Panc1 (cell line): ENCODE data around the gene SLC22A7. TPM values are rescaled to one million over a fixed set of nuclear protein-coding genes. Genes with fewer than 3 reads are reported as not detected.

Experiments used
- ATAC-seq: fragments of 200-7000 bp; cut with Tn5 transposase; 2 replicates; pipeline ENCODE4 v1.9.1; 2020; ENCODE audit warnings: mild to moderate bottlenecking, moderate library complexity
- BruUV-seq: library from RNA; stranded (reverse); fragments of 400-500 nt; replicated peaks from 2 replicates; lab custom pipeline; 2021; lab: Mats Ljungman, UMichigan
- CTCF ChIA-PET: fragments of 300-600 bp; sonication (Branson Sonifier 250); formaldehyde crosslinking; loops from one replicate; lab custom pipeline; 2022; ENCODE audit warnings: antibody characterized with exemption; lab: Charles Lee
- POLR2A ChIA-PET: fragments of 300-600 bp; sonication (Branson Sonifier 250); formaldehyde crosslinking; loops from one replicate; lab custom pipeline; 2022; ENCODE audit warnings: antibody characterized with exemption; lab: Charles Lee
- DNase-seq: peaks from one replicate; pipeline ENCODE4 v3.0.0-alpha.2; 2010; ENCODE audit warnings: low read depth, low spot score
- H3K27ac ChIP-seq: 2 replicates; pipeline ENCODE4 v1.5.1; 2011; ENCODE audit warnings: mild to moderate bottlenecking, low read length, inconsistent platforms
- H3K27me3 ChIP-seq: fragments of 200-500 bp; sonication (Bioruptor generic); 2 replicates; pipeline ENCODE4 v1.6.0; 2014; ENCODE audit warnings: low read length, inconsistent platforms; ENCODE audit not compliant: control insufficient read depth, insufficient read depth
- H3K36me3 ChIP-seq: fragments of 200-500 bp; sonication (Bioruptor generic); 2 replicates; pipeline ENCODE4 v1.5.1; 2014; ENCODE audit warnings: inconsistent platforms, mild to moderate bottlenecking, low read length, moderate library complexity; ENCODE audit not compliant: control insufficient read depth, insufficient read depth
- H3K4me1 ChIP-seq: 2 replicates; pipeline ENCODE4 v1.5.1; 2011; ENCODE audit warnings: inconsistent platforms, mild to moderate bottlenecking, low read length, moderate library complexity; ENCODE audit not compliant: control insufficient read depth, insufficient read depth
- H3K4me3 ChIP-seq, 2 experiments: 2 replicates each; pipeline ENCODE4 v1.5.1; 2011 to 2012; ENCODE audit warnings: low read depth in 2 of 2, low read length in 2 of 2, mild to moderate bottlenecking in 2 of 2, inconsistent platforms in 1 of 2, moderate library complexity in 1 of 2
- H3K9me3 ChIP-seq: fragments of 200-500 bp; sonication (Bioruptor generic); 2 replicates; pipeline ENCODE4 v1.5.1; 2014; ENCODE audit warnings: low read depth, mild to moderate bottlenecking, inconsistent platforms, low read length, moderate library complexity; ENCODE audit not compliant: control insufficient read depth, insufficient read depth
- POLR2AphosphoS5 ChIP-seq: IDR thresholded peaks from 2 replicates; pipeline ENCODE4 v1.6.1; 2012; ENCODE audit warnings: mild to moderate bottlenecking, low read depth, low read length, moderate library complexity
- SIN3A ChIP-seq: IDR thresholded peaks from 2 replicates; pipeline ENCODE4 v1.6.1; 2012; ENCODE audit warnings: low read depth, mild to moderate bottlenecking, low read length, moderate library complexity, borderline replicate concordance; ENCODE audit not compliant: insufficient read depth
- TCF7L2 ChIP-seq: IDR thresholded peaks from 2 replicates; pipeline ENCODE4 v1.6.1; 2011; ENCODE audit warnings: mild to moderate bottlenecking, low read depth, low read length, inconsistent platforms
- in situ Hi-C: cut with HindIII; loops from 2 replicates; pipeline ENCODE4 v1.10.0; 2016; ENCODE audit warnings: low sequenced_read_pairs, low pct_unique_long_range_greater_than_20kb
- intact Hi-C: fragments of 100-400 bp; cut with micrococcal nuclease; formaldehyde crosslinking; loops from one replicate; pipeline ENCODE4 v1.10.0; 2022; ENCODE audit not compliant: unreplicated experiment
- total RNA-seq: library from RNA; stranded (reverse); gene quantifications from one replicate; pipeline ENCODE4 v1.2.1, GENCODE V29; 2021; ENCODE audit not compliant: unreplicated experiment
- TF ChIP-seq, protein P1 (sequence below): fragments of 450-650 bp; IDR thresholded peaks from 2 replicates; pipeline ENCODE4 v1.5.1; 2017; ENCODE audit warnings: mild to moderate bottlenecking
- TF ChIP-seq, protein P2 (sequence below), 2 experiments: IDR thresholded peaks; 2 replicates each; pipeline ENCODE4 v1.6.1; 2011 to 2012; ENCODE audit warnings: low read depth in 2 of 2, control low read depth in 1 of 2, low read length in 1 of 2, mild to moderate bottlenecking in 1 of 2, moderate library complexity in 1 of 2; ENCODE audit not compliant: insufficient read depth in 1 of 2

The SLC22A7 gene
- total RNA-seq, 1 experiment from 2014 or later = not detected

DNA sequence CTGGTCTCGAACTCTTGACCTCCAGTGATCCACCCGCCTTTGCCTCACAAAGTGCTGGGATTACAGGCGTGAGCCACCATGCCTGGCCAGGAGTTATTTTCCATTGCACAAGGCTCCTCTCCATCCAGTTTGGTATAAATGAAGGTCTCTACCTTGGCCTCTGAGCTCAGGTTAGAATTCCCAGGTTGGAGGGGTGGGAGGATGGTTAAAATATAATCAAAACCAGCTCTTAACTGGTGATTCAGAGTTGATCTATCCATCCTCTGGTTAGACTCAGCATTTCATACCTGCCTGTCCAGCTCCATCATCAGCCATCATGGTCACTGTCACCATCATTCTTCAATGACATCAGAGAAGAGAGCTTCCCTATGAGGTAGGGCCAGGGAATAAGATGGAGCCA, 2.6 kb upstream of the SLC22A7 start:
- CTCF ChIA-PET = no interaction called here
- in situ Hi-C loops = no loop called here
- BruUV-seq = no TSS peak

DNA sequence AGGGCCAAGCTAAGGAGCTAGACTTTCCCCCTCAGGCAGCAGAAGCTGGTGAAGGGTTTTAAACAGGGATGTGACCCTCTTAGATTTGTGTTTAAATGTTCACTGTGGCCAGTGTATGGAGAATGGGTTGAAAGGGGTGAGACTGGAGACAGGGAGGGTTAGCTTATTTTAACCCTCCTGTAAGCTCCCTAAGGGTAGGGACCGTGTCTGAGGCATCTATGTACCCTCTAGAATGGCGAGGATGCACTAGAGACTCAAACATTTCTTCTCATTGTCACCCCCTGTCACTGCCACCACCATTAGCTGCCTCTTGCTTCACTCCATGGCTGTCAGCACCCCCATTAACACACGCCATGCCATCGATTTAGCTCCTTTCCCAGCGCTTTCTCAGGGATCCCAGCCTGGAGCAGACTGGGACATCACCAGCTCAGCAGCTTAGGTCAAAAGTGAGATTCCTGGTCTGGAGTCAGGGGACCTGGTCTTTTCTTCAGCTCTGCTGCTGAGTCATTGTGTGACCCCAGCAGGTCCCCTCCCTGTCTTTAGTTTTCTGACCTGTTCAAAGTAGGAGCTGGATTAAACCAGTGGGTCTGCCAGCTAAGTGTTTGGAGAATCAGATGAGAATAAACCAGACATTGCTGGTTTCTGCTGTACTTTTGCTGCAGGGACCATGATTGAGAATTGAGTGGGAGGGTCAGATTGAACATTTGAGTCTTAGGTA, 1.1 kb upstream of the SLC22A7 start:
- CTCF ChIA-PET = interaction anchor here (0.7 kb wide), 1 partner anchor 11 kb away, joined by 3 read pairs; no protein-coding TSS in a partner anchor
- H3K36me3 ChIP-seq = no peaks in the 10 kb centered on the region
- POLR2A ChIA-PET = interaction anchor here (0.5 to 1.0 kb wide), 2 partner anchors 10 to 19 kb away, joined by 3 read pairs; no protein-coding TSS in a partner anchor

More for the DNA sequence above, 2.6 kb upstream of the SLC22A7 start:
- DNase-seq (no peak), ATAC-seq (no peak)
- H3K9me3 ChIP-seq = no peaks in the 10 kb centered on the region
- H3K4me1 ChIP-seq = no peaks in the 10 kb centered on the region
- POLR2A ChIA-PET = no interaction called here
- intact Hi-C loops = no loop called here
- no peaks in the 10 kb centered on the region for H3K27me3 ChIP-seq
- no peaks in the 10 kb centered on the region for H3K36me3 ChIP-seq
- no peak overlapping the region for H3K27ac ChIP-seq
- H3K4me3 ChIP-seq = no peak overlapping the region
- TF ChIP-seq SIN3A (no peak), POLR2AphosphoS5 (no peak), TCF7L2 (no peak)
- TF ChIP-seq, protein P1, sequence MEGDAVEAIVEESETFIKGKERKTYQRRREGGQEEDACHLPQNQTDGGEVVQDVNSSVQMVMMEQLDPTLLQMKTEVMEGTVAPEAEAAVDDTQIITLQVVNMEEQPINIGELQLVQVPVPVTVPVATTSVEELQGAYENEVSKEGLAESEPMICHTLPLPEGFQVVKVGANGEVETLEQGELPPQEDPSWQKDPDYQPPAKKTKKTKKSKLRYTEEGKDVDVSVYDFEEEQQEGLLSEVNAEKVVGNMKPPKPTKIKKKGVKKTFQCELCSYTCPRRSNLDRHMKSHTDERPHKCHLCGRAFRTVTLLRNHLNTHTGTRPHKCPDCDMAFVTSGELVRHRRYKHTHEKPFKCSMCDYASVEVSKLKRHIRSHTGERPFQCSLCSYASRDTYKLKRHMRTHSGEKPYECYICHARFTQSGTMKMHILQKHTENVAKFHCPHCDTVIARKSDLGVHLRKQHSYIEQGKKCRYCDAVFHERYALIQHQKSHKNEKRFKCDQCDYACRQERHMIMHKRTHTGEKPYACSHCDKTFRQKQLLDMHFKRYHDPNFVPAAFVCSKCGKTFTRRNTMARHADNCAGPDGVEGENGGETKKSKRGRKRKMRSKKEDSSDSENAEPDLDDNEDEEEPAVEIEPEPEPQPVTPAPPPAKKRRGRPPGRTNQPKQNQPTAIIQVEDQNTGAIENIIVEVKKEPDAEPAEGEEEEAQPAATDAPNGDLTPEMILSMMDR = no peak
- TF ChIP-seq, protein P2, sequence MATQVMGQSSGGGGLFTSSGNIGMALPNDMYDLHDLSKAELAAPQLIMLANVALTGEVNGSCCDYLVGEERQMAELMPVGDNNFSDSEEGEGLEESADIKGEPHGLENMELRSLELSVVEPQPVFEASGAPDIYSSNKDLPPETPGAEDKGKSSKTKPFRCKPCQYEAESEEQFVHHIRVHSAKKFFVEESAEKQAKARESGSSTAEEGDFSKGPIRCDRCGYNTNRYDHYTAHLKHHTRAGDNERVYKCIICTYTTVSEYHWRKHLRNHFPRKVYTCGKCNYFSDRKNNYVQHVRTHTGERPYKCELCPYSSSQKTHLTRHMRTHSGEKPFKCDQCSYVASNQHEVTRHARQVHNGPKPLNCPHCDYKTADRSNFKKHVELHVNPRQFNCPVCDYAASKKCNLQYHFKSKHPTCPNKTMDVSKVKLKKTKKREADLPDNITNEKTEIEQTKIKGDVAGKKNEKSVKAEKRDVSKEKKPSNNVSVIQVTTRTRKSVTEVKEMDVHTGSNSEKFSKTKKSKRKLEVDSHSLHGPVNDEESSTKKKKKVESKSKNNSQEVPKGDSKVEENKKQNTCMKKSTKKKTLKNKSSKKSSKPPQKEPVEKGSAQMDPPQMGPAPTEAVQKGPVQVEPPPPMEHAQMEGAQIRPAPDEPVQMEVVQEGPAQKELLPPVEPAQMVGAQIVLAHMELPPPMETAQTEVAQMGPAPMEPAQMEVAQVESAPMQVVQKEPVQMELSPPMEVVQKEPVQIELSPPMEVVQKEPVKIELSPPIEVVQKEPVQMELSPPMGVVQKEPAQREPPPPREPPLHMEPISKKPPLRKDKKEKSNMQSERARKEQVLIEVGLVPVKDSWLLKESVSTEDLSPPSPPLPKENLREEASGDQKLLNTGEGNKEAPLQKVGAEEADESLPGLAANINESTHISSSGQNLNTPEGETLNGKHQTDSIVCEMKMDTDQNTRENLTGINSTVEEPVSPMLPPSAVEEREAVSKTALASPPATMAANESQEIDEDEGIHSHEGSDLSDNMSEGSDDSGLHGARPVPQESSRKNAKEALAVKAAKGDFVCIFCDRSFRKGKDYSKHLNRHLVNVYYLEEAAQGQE (IDR thresholded peaks at IDR 0.05; ENCODE audit: insufficient read depth in 1 of 2, low read depth in 2 of 2, low read length in 1 of 2) = no peak

More for the DNA sequence above, 1.1 kb upstream of the SLC22A7 start:
- ATAC-seq = no peak
- no peak for DNase-seq
- Histone ChIP-seq H3K4me3 (no peak overlapping the region), H3K9me3 (no peaks in the 10 kb centered on the region), H3K4me1 (no peaks in the 10 kb centered on the region), H3K27ac (no peak overlapping the region), H3K27me3 (no peaks in the 10 kb centered on the region)
- TF ChIP-seq, protein P1 = no peak
- TF ChIP-seq POLR2AphosphoS5 (no peak), SIN3A (no peak), TCF7L2 (no peak)
- TF ChIP-seq, protein P2 (IDR thresholded peaks at IDR 0.05; ENCODE audit: insufficient read depth in 1 of 2, low read depth in 2 of 2, low read length in 1 of 2) = no peak
- intact Hi-C loops = no loop called here
- in situ Hi-C loops = no loop called here
- no TSS peak for BruUV-seq
